Measurements from ENCODE around the gene OBP2B.
A peak's percentile ranks its signal among the peaks of the same experiment; 100 is the strongest.

OBP2B gene

DNA sequence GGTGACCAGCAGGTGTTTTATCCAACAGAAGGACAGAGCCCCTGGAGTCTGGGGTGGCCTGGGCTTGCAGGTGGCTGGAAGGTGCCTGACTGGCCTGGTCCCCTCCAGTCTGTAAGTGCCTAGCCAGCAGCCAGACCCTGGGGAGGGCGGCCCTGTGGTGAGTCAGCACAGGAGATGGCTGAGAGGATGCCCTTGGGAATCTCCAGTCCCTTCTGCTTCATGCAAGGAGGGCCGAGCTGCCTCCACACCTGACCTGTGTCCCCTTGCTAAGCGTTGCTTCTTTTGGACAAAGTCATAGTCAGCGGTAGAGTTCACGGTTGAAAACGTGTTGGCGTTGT lies 20.2 kb downstream of the OBP2B start:
- no peak for DNase-seq (ENCODE audit: low read depth in 1 of 2, low spot score in 1 of 2)
- Histone ChIP-seq H3K27ac (replicated peaks) (no peak overlapping the region), H3K4me3 (replicated peaks; ENCODE audit: insufficient read depth, low read length) (no peak overlapping the region), H3K27me3 (ENCODE audit: insufficient read depth, poor library complexity, severe bottlenecking) (no peaks in the 10 kb centered on the region)
- no peak for TF ChIP-seq GABPA (IDR thresholded peaks at IDR 0.05; ENCODE audit: low read depth)
- TF ChIP-seq POLR2AphosphoS5 (IDR thresholded peaks at IDR 0.05; ENCODE audit: low read depth), result no peak
- TF ChIP-seq, protein P1, sequence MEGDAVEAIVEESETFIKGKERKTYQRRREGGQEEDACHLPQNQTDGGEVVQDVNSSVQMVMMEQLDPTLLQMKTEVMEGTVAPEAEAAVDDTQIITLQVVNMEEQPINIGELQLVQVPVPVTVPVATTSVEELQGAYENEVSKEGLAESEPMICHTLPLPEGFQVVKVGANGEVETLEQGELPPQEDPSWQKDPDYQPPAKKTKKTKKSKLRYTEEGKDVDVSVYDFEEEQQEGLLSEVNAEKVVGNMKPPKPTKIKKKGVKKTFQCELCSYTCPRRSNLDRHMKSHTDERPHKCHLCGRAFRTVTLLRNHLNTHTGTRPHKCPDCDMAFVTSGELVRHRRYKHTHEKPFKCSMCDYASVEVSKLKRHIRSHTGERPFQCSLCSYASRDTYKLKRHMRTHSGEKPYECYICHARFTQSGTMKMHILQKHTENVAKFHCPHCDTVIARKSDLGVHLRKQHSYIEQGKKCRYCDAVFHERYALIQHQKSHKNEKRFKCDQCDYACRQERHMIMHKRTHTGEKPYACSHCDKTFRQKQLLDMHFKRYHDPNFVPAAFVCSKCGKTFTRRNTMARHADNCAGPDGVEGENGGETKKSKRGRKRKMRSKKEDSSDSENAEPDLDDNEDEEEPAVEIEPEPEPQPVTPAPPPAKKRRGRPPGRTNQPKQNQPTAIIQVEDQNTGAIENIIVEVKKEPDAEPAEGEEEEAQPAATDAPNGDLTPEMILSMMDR (IDR thresholded peaks at IDR 0.05; ENCODE audit: insufficient read depth, low read length), result no peak
- no peak for TF ChIP-seq SPI1 (IDR thresholded peaks at IDR 0.05; ENCODE audit: borderline replicate concordance, low read depth)
- TF ChIP-seq, protein P2, sequence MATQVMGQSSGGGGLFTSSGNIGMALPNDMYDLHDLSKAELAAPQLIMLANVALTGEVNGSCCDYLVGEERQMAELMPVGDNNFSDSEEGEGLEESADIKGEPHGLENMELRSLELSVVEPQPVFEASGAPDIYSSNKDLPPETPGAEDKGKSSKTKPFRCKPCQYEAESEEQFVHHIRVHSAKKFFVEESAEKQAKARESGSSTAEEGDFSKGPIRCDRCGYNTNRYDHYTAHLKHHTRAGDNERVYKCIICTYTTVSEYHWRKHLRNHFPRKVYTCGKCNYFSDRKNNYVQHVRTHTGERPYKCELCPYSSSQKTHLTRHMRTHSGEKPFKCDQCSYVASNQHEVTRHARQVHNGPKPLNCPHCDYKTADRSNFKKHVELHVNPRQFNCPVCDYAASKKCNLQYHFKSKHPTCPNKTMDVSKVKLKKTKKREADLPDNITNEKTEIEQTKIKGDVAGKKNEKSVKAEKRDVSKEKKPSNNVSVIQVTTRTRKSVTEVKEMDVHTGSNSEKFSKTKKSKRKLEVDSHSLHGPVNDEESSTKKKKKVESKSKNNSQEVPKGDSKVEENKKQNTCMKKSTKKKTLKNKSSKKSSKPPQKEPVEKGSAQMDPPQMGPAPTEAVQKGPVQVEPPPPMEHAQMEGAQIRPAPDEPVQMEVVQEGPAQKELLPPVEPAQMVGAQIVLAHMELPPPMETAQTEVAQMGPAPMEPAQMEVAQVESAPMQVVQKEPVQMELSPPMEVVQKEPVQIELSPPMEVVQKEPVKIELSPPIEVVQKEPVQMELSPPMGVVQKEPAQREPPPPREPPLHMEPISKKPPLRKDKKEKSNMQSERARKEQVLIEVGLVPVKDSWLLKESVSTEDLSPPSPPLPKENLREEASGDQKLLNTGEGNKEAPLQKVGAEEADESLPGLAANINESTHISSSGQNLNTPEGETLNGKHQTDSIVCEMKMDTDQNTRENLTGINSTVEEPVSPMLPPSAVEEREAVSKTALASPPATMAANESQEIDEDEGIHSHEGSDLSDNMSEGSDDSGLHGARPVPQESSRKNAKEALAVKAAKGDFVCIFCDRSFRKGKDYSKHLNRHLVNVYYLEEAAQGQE (IDR thresholded peaks at IDR 0.05; ENCODE audit: insufficient replicate concordance, low read depth), result no peak

DNA sequence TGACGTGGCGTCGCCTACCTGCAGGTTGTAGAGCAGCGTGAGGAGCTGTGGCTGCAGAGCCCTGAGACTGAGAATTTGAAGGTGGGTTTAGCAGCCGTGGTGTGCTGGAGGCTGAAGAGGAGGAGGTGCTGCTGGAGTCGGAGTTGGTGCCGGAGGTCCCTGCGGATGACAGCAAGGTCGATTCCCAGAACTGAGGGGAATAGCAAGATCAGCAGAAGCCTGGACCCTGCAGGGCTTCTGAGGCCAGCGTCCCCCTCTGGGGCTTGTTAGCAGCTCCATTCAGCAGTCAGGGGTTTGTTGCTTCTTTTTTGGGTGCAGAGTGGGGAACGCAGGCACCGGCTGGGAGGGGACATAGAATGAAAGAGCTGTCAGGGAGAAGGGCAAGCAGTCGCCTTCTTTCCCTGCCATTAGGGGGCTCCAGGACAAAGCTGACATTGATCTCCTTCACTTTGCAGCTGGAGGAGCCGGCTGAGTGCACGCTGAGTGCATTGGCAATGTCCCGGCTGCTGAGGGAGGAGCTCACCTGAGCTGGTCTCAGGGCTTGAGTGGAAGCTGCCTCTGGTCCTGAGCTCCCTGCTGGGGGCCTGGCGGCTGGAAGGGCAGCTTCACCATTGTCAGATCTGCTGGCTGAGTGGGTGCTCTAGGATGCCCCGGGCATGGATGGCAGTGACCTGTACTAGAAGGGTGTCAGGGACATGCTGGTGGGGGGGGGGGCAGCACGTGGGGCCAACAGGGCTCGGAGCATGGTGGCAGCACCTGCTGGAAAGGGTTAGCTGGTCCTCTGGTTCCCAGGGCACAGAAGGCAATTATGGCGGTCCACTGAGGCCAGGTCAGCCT lies 20.8 kb downstream of the OBP2B start:
- H3K4me3 ChIP-seq (replicated peaks; ENCODE audit: insufficient read depth, low read length), result no peak overlapping the region
- TF ChIP-seq, protein P1 (IDR thresholded peaks at IDR 0.05; ENCODE audit: insufficient read depth, low read length), result no peak
- TF ChIP-seq GABPA (IDR thresholded peaks at IDR 0.05; ENCODE audit: low read depth) (no peak), POLR2AphosphoS5 (IDR thresholded peaks at IDR 0.05; ENCODE audit: low read depth) (no peak), SPI1 (IDR thresholded peaks at IDR 0.05; ENCODE audit: borderline replicate concordance, low read depth) (no peak)
- TF ChIP-seq, protein P2 (IDR thresholded peaks at IDR 0.05; ENCODE audit: insufficient replicate concordance, low read depth), result no peak
- H3K27me3 ChIP-seq (ENCODE audit: insufficient read depth, poor library complexity, severe bottlenecking), result no peaks in the 10 kb centered on the region
- no peak overlapping the region for H3K27ac ChIP-seq (replicated peaks)
- DNase-seq (ENCODE audit: low read depth in 1 of 2, low spot score in 1 of 2), result peak in 1 of 2 experiments; percentile 16

DNA sequence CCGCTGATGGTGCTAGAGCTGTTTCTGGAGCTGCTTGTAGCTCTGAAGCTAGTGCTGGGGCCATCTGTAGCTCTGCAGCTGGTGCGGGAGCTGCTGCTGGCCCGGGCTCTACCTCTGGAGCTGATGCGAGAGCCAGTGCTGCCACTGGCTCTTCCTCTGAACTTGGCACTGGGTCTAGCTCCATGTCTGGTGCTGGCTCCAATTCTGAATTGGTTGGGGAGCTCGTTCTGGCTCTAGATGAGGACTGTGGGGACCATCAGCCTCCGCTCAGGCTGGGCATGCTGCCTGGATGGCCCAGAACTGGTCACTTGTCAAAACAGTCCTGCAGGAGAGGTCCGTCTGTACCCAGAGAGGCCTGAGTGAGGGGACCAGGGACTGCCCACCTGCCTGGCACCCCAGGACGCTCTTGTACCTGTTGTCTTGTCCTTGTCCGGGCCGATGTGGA lies 21.5 kb downstream of the OBP2B start:
- H3K27me3 ChIP-seq (ENCODE audit: insufficient read depth, poor library complexity, severe bottlenecking), result no peaks in the 10 kb centered on the region
- no peak overlapping the region for H3K4me3 ChIP-seq (replicated peaks; ENCODE audit: insufficient read depth, low read length)
- TF ChIP-seq, protein P1 (IDR thresholded peaks at IDR 0.05; ENCODE audit: insufficient read depth, low read length), result no peak
- TF ChIP-seq GABPA (IDR thresholded peaks at IDR 0.05; ENCODE audit: low read depth), result no peak
- TF ChIP-seq POLR2AphosphoS5 (IDR thresholded peaks at IDR 0.05; ENCODE audit: low read depth), result no peak
- TF ChIP-seq, protein P2 (IDR thresholded peaks at IDR 0.05; ENCODE audit: insufficient replicate concordance, low read depth), result no peak
- no peak for TF ChIP-seq SPI1 (IDR thresholded peaks at IDR 0.05; ENCODE audit: borderline replicate concordance, low read depth)
- DNase-seq (ENCODE audit: low read depth in 1 of 2, low spot score in 1 of 2), result no peak
- no peak overlapping the region for H3K27ac ChIP-seq (replicated peaks)

Measured in HL-60 (cell line).